ENCODE results near the gene LIPT2.

Gene LIPT2

GRCh38 chr11:74492084-74492483 lies 1.4 kb downstream of the LIPT2 start:
- no peaks in the 10 kb centered on the region for H3K36me3 ChIP-seq (ENCODE audit: control insufficient read depth, insufficient read depth, low read length)
- peaks cover 7% of the 10 kb centered on the region for H3K4me1 ChIP-seq (ENCODE audit: control insufficient read depth, insufficient read depth, low read length)
- H3K9me3 ChIP-seq (ENCODE audit: control insufficient read depth, low read length), result no peaks in the 10 kb centered on the region
- no peak overlapping the region for H3K9ac ChIP-seq (ENCODE audit: low read length)
- no peaks in the 10 kb centered on the region for H3K27me3 ChIP-seq (ENCODE audit: control insufficient read depth, insufficient read depth, low read length)
- H3K4me3 ChIP-seq (ENCODE audit: low read length), result no peak overlapping the region

GRCh38 chr11:74490941-74491340 lies 2.6 kb downstream of the LIPT2 start:
- Histone ChIP-seq H3K36me3 (ENCODE audit: control insufficient read depth, insufficient read depth, low read length) (no peaks in the 10 kb centered on the region), H3K9me3 (ENCODE audit: control insufficient read depth, low read length) (no peaks in the 10 kb centered on the region), H3K4me1 (ENCODE audit: control insufficient read depth, insufficient read depth, low read length) (peaks cover 7% of the 10 kb centered on the region), H3K9ac (ENCODE audit: low read length) (no peak overlapping the region), H3K4me3 (ENCODE audit: low read length) (no peak overlapping the region), H3K27me3 (ENCODE audit: control insufficient read depth, insufficient read depth, low read length) (no peaks in the 10 kb centered on the region)

DNA sequence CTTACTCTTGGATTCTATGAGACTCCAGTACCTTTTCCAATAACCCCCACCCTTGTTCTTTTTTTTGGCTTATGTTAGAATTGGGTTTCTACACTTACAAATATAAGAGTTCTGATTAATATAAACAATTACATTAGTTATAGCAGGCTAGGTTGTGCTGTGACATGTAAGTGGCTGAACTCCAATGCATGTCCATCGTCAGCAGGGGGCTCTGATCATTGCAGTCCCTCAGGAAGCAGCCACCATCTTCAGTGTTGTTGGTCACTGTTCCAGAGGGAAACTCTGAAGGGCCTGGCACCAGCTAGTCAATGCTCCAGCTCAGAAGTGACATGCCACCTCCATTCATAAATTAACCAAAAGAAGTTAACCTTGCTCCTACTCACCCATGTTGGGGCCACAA lies 5.6 kb downstream of the LIPT2 start:
- Histone ChIP-seq H3K36me3 (ENCODE audit: control insufficient read depth, insufficient read depth, low read length) (no peaks in the 10 kb centered on the region), H3K9ac (ENCODE audit: low read length) (no peak overlapping the region), H3K27me3 (ENCODE audit: control insufficient read depth, insufficient read depth, low read length) (no peaks in the 10 kb centered on the region), H3K9me3 (ENCODE audit: control insufficient read depth, low read length) (no peaks in the 10 kb centered on the region), H3K4me3 (ENCODE audit: low read length) (no peak overlapping the region), H3K4me1 (ENCODE audit: control insufficient read depth, insufficient read depth, low read length) (no peaks in the 10 kb centered on the region)

DNA sequence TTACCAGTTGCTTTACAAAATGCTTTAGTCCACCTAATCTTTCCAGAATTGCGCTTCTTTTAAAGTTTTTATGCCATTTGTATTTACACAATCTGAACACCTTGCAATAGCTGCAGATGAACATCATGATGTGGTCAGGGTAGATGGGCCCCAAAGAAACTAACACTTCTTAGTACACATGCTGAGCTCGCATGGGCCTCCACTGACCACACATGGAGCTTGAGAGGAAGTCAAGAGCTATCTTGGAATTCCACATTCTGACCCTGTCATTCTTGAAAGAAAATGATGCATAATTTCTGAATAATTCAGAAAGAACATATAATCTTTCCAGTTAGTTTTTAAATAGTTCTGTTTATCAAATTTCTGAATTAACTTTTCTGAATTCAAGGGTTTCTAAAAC lies 7.7 kb downstream of the LIPT2 start:
- Histone ChIP-seq H3K9ac (ENCODE audit: low read length) (no peak overlapping the region), H3K27me3 (ENCODE audit: control insufficient read depth, insufficient read depth, low read length) (no peaks in the 10 kb centered on the region), H3K9me3 (ENCODE audit: control insufficient read depth, low read length) (no peaks in the 10 kb centered on the region), H3K4me3 (ENCODE audit: low read length) (no peak overlapping the region), H3K4me1 (ENCODE audit: control insufficient read depth, insufficient read depth, low read length) (no peaks in the 10 kb centered on the region), H3K36me3 (ENCODE audit: control insufficient read depth, insufficient read depth, low read length) (no peaks in the 10 kb centered on the region)

DNA sequence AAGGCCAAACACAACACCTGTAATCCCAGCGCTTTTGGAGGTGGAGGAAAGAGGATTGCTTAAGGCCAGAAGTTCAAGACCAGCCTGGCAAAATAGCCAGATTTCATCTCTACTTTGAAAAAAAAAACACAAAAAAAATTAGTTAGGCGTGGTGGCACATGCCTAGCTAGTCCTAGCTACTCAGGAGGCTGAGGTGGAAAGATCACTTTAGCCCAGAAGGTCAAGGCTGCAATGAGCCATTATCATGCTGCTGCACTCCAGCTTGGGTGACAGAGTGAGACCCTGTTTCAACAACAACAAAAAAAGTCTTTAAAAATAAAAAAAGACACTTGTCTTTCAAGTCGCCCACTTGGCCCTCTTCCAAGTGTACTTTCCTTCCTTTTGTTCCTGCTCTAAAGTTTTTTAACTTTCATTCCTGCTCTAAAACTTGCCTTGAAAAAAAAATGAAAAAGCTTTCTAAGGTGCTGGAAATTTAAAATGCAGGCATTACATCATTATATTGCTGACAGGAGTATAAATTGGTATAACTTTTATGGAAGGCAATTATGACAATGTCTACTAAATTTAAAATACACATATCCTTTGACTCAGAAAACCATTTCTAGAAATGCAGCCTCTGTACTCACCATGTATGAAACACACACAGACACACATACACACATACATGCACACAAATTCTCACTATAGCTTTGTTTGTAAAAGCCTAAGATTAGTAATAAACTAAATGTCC lies 12.7 kb downstream of the LIPT2 start:
- no peak overlapping the region for H3K4me3 ChIP-seq (ENCODE audit: low read length)
- no peaks in the 10 kb centered on the region for H3K27me3 ChIP-seq (ENCODE audit: control insufficient read depth, insufficient read depth, low read length)
- H3K36me3 ChIP-seq (ENCODE audit: control insufficient read depth, insufficient read depth, low read length), result no peaks in the 10 kb centered on the region
- H3K4me1 ChIP-seq (ENCODE audit: control insufficient read depth, insufficient read depth, low read length), result no peaks in the 10 kb centered on the region
- no peak overlapping the region for H3K9ac ChIP-seq (ENCODE audit: low read length)
- H3K9me3 ChIP-seq (ENCODE audit: control insufficient read depth, low read length), result no peaks in the 10 kb centered on the region

DNA sequence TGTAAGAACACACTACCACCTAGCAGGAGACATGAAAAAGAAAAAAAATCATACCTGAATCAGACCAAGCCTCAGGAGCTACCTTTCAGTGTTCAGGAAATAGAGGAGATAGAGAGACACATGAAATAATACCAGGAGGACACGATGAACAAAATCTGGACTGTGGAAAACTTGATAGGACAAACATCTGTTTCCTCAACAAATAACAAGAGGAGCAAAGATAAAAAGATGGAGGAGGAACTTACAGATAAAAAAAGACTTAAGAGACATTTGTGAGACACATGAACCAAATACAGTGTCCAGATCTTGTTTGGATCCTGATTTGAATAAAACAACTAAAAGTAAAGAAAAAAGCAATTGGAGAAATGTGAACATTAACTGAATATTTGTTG lies 13.8 kb downstream of the LIPT2 start:
- Histone ChIP-seq H3K9ac (ENCODE audit: low read length) (no peak overlapping the region), H3K4me1 (ENCODE audit: control insufficient read depth, insufficient read depth, low read length) (no peaks in the 10 kb centered on the region), H3K9me3 (ENCODE audit: control insufficient read depth, low read length) (no peaks in the 10 kb centered on the region), H3K27me3 (ENCODE audit: control insufficient read depth, insufficient read depth, low read length) (no peaks in the 10 kb centered on the region), H3K4me3 (ENCODE audit: low read length) (no peak overlapping the region), H3K36me3 (ENCODE audit: control insufficient read depth, insufficient read depth, low read length) (no peaks in the 10 kb centered on the region)

DNA sequence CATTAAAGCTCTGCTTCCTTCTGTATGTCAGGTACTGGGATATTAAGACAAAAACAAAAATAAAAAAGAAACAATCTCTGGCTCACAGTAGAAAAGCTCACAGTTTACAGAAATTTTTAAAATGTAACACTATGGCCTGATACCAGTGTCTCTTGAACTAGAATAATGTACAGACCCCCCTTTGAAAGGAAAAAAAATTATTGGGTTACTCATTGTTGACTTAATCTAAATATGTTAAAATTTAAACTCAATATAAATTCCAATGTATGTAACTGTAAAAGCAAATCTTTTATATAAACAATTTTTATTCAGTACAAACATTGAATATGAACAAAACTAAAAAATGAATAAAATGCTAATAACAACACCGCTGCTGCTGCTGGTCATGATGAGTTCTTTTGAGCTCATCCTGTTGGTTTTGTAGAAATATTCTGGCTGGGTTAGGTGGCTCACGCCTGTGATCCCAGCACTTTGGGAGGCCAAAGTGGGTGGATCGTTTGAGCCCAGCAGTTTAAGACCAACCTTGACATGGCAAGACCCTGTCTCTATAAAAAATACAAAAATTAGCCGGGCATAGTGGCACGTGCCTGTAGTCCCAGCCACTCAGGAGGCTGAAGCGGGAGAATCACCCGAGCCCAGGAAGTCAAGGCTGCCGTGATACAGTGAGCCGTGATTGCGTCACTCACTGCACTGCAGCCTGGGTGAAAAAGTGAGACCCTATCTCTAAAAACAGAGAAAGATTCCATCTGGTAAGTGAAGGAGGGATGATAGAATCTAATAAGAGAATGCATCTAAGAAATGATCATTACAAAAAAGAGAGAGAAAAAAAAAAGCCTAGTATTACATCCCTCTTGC lies 14.4 kb downstream of the LIPT2 start:
- Histone ChIP-seq H3K4me3 (ENCODE audit: low read length) (no peak overlapping the region), H3K36me3 (ENCODE audit: control insufficient read depth, insufficient read depth, low read length) (no peaks in the 10 kb centered on the region), H3K9ac (ENCODE audit: low read length) (no peak overlapping the region), H3K27me3 (ENCODE audit: control insufficient read depth, insufficient read depth, low read length) (no peaks in the 10 kb centered on the region), H3K4me1 (ENCODE audit: control insufficient read depth, insufficient read depth, low read length) (no peaks in the 10 kb centered on the region), H3K9me3 (ENCODE audit: control insufficient read depth, low read length) (no peaks in the 10 kb centered on the region)

GRCh38 chr11:74476536-74476935 lies 17.0 kb downstream of the LIPT2 start:
- Histone ChIP-seq H3K9ac (ENCODE audit: low read length) (no peak overlapping the region), H3K9me3 (ENCODE audit: control insufficient read depth, low read length) (no peaks in the 10 kb centered on the region), H3K27me3 (ENCODE audit: control insufficient read depth, insufficient read depth, low read length) (no peaks in the 10 kb centered on the region), H3K4me3 (ENCODE audit: low read length) (no peak overlapping the region), H3K36me3 (ENCODE audit: control insufficient read depth, insufficient read depth, low read length) (no peaks in the 10 kb centered on the region), H3K4me1 (ENCODE audit: control insufficient read depth, insufficient read depth, low read length) (no peaks in the 10 kb centered on the region)

DNA sequence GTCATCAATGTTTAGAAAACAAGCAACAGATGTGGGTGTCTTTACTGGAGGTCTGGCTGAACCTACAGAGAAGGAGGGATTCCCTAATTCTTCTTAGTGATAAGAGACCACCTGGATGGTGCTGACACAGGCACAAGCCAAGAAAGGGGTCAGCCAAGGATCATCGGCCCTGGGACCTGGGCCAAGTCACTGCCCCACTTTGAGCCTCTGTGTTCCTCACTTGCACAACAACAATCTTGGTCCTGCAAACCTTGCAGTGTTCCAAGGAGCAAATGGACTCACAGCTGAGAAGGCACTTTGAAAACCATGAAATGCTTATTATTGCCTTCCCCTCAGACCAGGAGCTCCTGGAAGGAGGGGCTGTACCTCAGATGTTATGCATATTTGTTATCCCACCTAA lies 19.2 kb downstream of the LIPT2 start:
- Histone ChIP-seq H3K4me1 (ENCODE audit: control insufficient read depth, insufficient read depth, low read length) (no peaks in the 10 kb centered on the region), H3K36me3 (ENCODE audit: control insufficient read depth, insufficient read depth, low read length) (no peaks in the 10 kb centered on the region), H3K9ac (ENCODE audit: low read length) (no peak overlapping the region), H3K9me3 (ENCODE audit: control insufficient read depth, low read length) (no peaks in the 10 kb centered on the region), H3K27me3 (ENCODE audit: control insufficient read depth, insufficient read depth, low read length) (no peaks in the 10 kb centered on the region), H3K4me3 (ENCODE audit: low read length) (no peak overlapping the region)

DNA sequence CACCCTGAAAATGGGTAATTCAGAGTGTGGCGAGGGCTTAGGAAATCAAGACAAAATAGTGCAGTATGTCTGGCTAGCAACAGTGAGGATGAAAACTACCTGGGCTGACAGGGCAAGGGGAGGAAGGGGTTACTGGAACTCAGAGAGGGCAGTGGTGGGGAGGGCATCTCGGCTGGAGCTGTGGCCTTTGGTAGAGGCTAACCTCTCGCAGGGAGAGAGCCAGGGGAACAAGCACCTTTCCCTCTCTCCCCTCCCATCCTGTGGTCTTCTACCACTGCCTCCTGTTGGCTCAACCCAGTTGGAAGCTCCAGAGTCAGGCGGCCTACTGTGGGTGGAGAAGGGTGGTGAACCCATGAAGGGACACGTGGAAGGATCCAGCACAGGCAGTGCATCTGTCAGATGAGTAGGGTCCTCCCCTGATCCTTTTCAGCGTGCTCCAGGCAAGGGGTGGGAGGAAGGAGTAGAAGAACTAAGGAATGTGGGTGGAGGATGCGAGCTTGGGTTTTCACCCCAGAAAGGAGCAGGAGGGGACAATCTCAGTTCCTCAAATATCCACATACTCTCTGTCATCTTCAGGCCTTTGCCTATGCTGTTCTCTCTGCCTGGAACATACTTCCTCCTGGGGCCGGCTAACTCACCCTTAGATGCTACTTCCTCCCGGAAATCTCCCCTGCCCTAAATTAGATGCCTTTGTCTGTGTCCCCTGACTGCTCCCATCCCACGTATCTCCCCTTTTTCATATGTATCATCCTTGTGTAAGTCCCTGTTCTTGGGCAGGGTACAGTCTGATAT lies 19.9 kb downstream of the LIPT2 start:
- Histone ChIP-seq H3K4me3 (ENCODE audit: low read length) (no peak overlapping the region), H3K9me3 (ENCODE audit: control insufficient read depth, low read length) (no peaks in the 10 kb centered on the region), H3K36me3 (ENCODE audit: control insufficient read depth, insufficient read depth, low read length) (no peaks in the 10 kb centered on the region), H3K27me3 (ENCODE audit: control insufficient read depth, insufficient read depth, low read length) (no peaks in the 10 kb centered on the region), H3K9ac (ENCODE audit: low read length) (no peak overlapping the region), H3K4me1 (ENCODE audit: control insufficient read depth, insufficient read depth, low read length) (no peaks in the 10 kb centered on the region)

GRCh38 chr11:74471668-74472429 lies 21.7 kb downstream of the LIPT2 start:
- no peaks in the 10 kb centered on the region for H3K27me3 ChIP-seq (ENCODE audit: control insufficient read depth, insufficient read depth, low read length)
- no peak overlapping the region for H3K9ac ChIP-seq (ENCODE audit: low read length)
- no peaks in the 10 kb centered on the region for H3K9me3 ChIP-seq (ENCODE audit: control insufficient read depth, low read length)
- H3K36me3 ChIP-seq (ENCODE audit: control insufficient read depth, insufficient read depth, low read length), result no peaks in the 10 kb centered on the region
- H3K4me3 ChIP-seq (ENCODE audit: low read length), result no peak overlapping the region
- H3K4me1 ChIP-seq (ENCODE audit: control insufficient read depth, insufficient read depth, low read length), result no peaks in the 10 kb centered on the region
